Measurements from ENCODE around the gene PLEKHA7.
A peak's percentile ranks its signal among the peaks of the same experiment; 100 is the strongest.

PLEKHA7 gene

GRCh38 chr11:16784097-16784496 is 230.1 kb downstream of the PLEKHA7 start:
- DNase-seq = no peak

GRCh38 chr11:16783321-16783801 is 230.9 kb downstream of the PLEKHA7 start:
- DNase-seq = no peak

- no peak for DNase-seq
These were observed 232.0 kb downstream of the PLEKHA7 start for GRCh38 chr11:16781936-16782919.

GRCh38 chr11:16780698-16781550 is 233.3 kb downstream of the PLEKHA7 start:
- DNase-seq = no peak

- DNase-seq = no peak
These were observed 234.1 kb downstream of the PLEKHA7 start for GRCh38 chr11:16780146-16780545.

GRCh38 chr11:16779436-16779835 is 234.8 kb downstream of the PLEKHA7 start:
- no peak for DNase-seq

GRCh38 chr11:16778876-16779275 is 235.3 kb downstream of the PLEKHA7 start:
- DNase-seq = no peak

GRCh38 chr11:16778286-16778685 is 235.9 kb downstream of the PLEKHA7 start:
- DNase-seq = no peak

- no peak for DNase-seq
These were observed 236.6 kb downstream of the PLEKHA7 start for GRCh38 chr11:16777613-16777975.

- peak; percentile 54 to 79 for DNase-seq
These were observed 237.3 kb downstream of the PLEKHA7 start for GRCh38 chr11:16776711-16777612.

GRCh38 chr11:16775614-16776283 is 238.5 kb downstream of the PLEKHA7 start:
- DNase-seq = no peak

- no peak for DNase-seq
These were observed 239.1 kb downstream of the PLEKHA7 start for GRCh38 chr11:16774936-16775613.

- no peak for DNase-seq
These were observed 240.0 kb downstream of the PLEKHA7 start for GRCh38 chr11:16773981-16774935.

- DNase-seq = no peak
These were observed 242.1 kb downstream of the PLEKHA7 start for GRCh38 chr11:16772141-16772512.

GRCh38 chr11:16771350-16772140 is 242.7 kb downstream of the PLEKHA7 start:
- no peak for DNase-seq

- no peak for DNase-seq
These were observed 244.2 kb downstream of the PLEKHA7 start for GRCh38 chr11:16770016-16770415.

GRCh38 chr11:16769386-16769785 is 244.8 kb downstream of the PLEKHA7 start:
- no peak for DNase-seq

GRCh38 chr11:16767957-16768356 is 246.3 kb downstream of the PLEKHA7 start:
- DNase-seq = no peak

- DNase-seq = no peak
These were observed 247.1 kb downstream of the PLEKHA7 start for GRCh38 chr11:16767137-16767536.
